HG03342 (cell line): ENCODE data around the gene CLDN1.

Experiments
- ATAC-seq: cut with Tn5 transposase; IDR thresholded peaks from one replicate; pipeline ENCODE4 v1.9.1; 2021; ENCODE audit warnings: mild to moderate bottlenecking, moderate library complexity; ENCODE audit not compliant: unreplicated experiment

Gene CLDN1

GRCh38 chr3:190336516-190337189 lies 14.4 kb upstream of the CLDN1 start:
- ATAC-seq: no peak

- ATAC-seq: no peak
Measured at GRCh38 chr3:190333961-190334360, 11.7 kb upstream of the CLDN1 start.

GRCh38 chr3:190330936-190331734 lies 8.9 kb upstream of the CLDN1 start:
- ATAC-seq: no peak

GRCh38 chr3:190326930-190327329 lies 4.7 kb upstream of the CLDN1 start:
- ATAC-seq: no peak

- ATAC-seq: no peak
Measured at GRCh38 chr3:190326361-190326760, 4.1 kb upstream of the CLDN1 start.

GRCh38 chr3:190325923-190326322 lies 3.7 kb upstream of the CLDN1 start:
- no peak for ATAC-seq

- no peak for ATAC-seq
Measured at GRCh38 chr3:190323246-190323626, 990 bp upstream of the CLDN1 start.

GRCh38 chr3:190322604-190323245 lies 479 bp upstream of the CLDN1 start:
- ATAC-seq: no peak

- no peak for ATAC-seq
Measured at GRCh38 chr3:190320594-190321362, 1.5 kb downstream of the CLDN1 start.

- ATAC-seq: no peak
Measured at GRCh38 chr3:190319660-190320059, 2.6 kb downstream of the CLDN1 start.

GRCh38 chr3:190318666-190319065 lies 3.6 kb downstream of the CLDN1 start:
- no peak for ATAC-seq

- no peak for ATAC-seq
Measured at GRCh38 chr3:190314741-190315140, 7.5 kb downstream of the CLDN1 start.

GRCh38 chr3:190309414-190309813 lies 12.8 kb downstream of the CLDN1 start:
- ATAC-seq: no peak

- ATAC-seq: no peak
Measured at GRCh38 chr3:190308154-190308553, 14.1 kb downstream of the CLDN1 start.

- no peak for ATAC-seq
Measured at GRCh38 chr3:190307164-190307545, 15.1 kb downstream of the CLDN1 start.

GRCh38 chr3:190306513-190307163 lies 15.6 kb downstream of the CLDN1 start:
- ATAC-seq: no peak

- ATAC-seq: no peak
Measured at GRCh38 chr3:190306026-190306425, 16.2 kb downstream of the CLDN1 start.

GRCh38 chr3:190305406-190305805 lies 16.8 kb downstream of the CLDN1 start:
- no peak for ATAC-seq

- no peak for ATAC-seq
Measured at GRCh38 chr3:190303884-190304283, 18.4 kb downstream of the CLDN1 start.

- no peak for ATAC-seq
Measured at GRCh38 chr3:190302212-190302867, 19.9 kb downstream of the CLDN1 start.
